ENCODE data around the gene MARCHF4.

The MARCHF4 gene

DNA sequence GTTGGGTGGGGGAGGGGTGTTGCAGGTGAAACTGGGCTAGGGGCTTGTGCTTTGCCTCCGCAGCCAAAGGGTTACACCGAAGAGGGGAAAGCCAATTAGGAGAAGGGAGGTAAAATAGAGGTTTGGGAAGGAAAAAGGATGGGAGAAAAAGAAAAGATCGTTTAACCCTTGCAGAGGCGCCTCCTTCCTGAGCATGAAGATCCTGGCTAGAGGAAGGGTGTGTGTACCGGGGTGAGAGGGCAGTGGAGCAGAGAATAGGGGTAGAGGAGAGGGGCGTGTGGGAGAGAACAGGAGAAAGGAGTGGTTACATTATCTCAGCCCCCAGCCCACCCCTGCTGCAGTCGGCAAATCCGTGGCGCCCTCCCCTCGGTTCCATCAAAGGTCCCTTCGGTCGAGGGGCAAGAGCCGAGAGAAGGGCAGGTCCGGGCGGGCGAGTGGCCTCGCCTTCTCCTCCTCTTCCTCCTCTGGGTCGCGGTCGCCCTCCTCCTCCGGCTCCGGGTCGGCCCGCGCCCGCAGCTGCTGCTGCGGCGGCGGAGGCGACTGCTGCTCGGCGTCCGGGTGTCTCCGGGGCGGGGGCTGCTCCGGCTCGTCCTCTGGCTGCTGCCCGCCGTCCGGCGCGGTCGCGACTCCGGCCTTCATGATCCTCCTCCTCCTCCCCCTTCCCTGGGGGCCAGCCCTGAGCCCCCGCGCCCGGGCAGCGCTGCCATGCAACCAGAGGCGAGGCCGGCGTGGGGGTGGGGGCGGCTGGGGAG is 1.1 kb downstream of the MARCHF4 start:
- Mint-ChIP-seq H3K36me3 (no peaks in the 10 kb centered on the region), H3K27ac (no peak overlapping the region), H3K27me3 (peaks cover 92% of the 10 kb centered on the region), H3K9me3 (peaks cover 5% of the 10 kb centered on the region), H3K4me3 (peak overlapping the region; percentile 32), H3K4me1 (peaks cover 14% of the 10 kb centered on the region)
- no peak for ATAC-seq

- H3K36me3 Mint-ChIP-seq = no peaks in the 10 kb centered on the region
- no peak overlapping the region for H3K27ac Mint-ChIP-seq
- peaks cover 5% of the 10 kb centered on the region for H3K9me3 Mint-ChIP-seq
- ATAC-seq = no peak
- H3K4me3 Mint-ChIP-seq = no peak overlapping the region
- peaks cover 92% of the 10 kb centered on the region for H3K27me3 Mint-ChIP-seq
- H3K4me1 Mint-ChIP-seq = peaks cover 14% of the 10 kb centered on the region
Measured at GRCh38 chr2:216369821-216370220, 2.5 kb downstream of the MARCHF4 start.

- peaks cover 84% of the 10 kb centered on the region for H3K27me3 Mint-ChIP-seq
- no peak overlapping the region for H3K27ac Mint-ChIP-seq
- H3K9me3 Mint-ChIP-seq = no peaks in the 10 kb centered on the region
- peaks cover 8% of the 10 kb centered on the region for H3K4me1 Mint-ChIP-seq
- ATAC-seq = no peak
- no peaks in the 10 kb centered on the region for H3K36me3 Mint-ChIP-seq
- H3K4me3 Mint-ChIP-seq = no peak overlapping the region
Measured at GRCh38 chr2:216366777-216367471, 5.4 kb downstream of the MARCHF4 start.

- no peak for ATAC-seq
- Mint-ChIP-seq H3K36me3 (no peaks in the 10 kb centered on the region), H3K4me3 (no peak overlapping the region), H3K27me3 (peaks cover 83% of the 10 kb centered on the region), H3K27ac (no peak overlapping the region), H3K9me3 (no peaks in the 10 kb centered on the region), H3K4me1 (peaks cover under 1% of the 10 kb centered on the region)
Measured at GRCh38 chr2:216365518-216365917, 6.8 kb downstream of the MARCHF4 start.

GRCh38 chr2:216363221-216363620 is 9.1 kb downstream of the MARCHF4 start:
- no peaks in the 10 kb centered on the region for H3K36me3 Mint-ChIP-seq

DNA sequence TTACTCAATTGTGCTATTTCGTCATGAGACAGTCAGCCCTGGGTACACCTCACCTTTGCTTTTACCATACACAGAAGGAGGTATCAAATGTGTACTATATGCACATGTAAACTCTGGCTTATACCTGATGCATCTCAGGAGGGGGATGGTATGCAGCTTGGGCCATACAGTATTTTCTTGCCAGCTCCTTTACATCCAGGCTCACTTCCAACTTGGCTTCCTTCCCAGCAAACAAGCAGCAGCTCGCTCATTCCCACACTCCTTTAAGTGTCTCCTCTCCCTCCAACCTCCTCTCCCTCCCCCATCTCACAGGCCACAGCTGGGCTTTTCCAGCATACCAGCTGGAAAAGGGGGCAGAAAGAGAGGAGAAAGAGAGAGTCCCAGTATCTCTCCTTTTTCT is 9.6 kb downstream of the MARCHF4 start:
- Mint-ChIP-seq H3K4me3 (no peak overlapping the region), H3K4me1 (no peaks in the 10 kb centered on the region), H3K36me3 (no peaks in the 10 kb centered on the region), H3K27ac (no peak overlapping the region), H3K27me3 (peaks cover 78% of the 10 kb centered on the region), H3K9me3 (no peaks in the 10 kb centered on the region)
- no peak for ATAC-seq

More at GRCh38 chr2:216363221-216363620, 9.1 kb downstream of the MARCHF4 start:
- H3K27me3 Mint-ChIP-seq = peaks cover 81% of the 10 kb centered on the region
- ATAC-seq = no peak
- no peaks in the 10 kb centered on the region for H3K4me1 Mint-ChIP-seq
- H3K9me3 Mint-ChIP-seq = no peaks in the 10 kb centered on the region
- no peak overlapping the region for H3K27ac Mint-ChIP-seq
- no peak overlapping the region for H3K4me3 Mint-ChIP-seq

GRCh38 chr2:216355711-216356110 is 16.6 kb downstream of the MARCHF4 start:
- no peaks in the 10 kb centered on the region for H3K4me1 Mint-ChIP-seq
- H3K9me3 Mint-ChIP-seq = no peaks in the 10 kb centered on the region
- no peak for ATAC-seq

GRCh38 chr2:216354306-216354705 is 18.0 kb downstream of the MARCHF4 start:
- Mint-ChIP-seq H3K27ac (no peak overlapping the region), H3K4me3 (no peak overlapping the region), H3K9me3 (peaks cover 3% of the 10 kb centered on the region), H3K4me1 (no peaks in the 10 kb centered on the region), H3K27me3 (peaks cover 25% of the 10 kb centered on the region), H3K36me3 (no peaks in the 10 kb centered on the region)
- ATAC-seq = no peak

More at GRCh38 chr2:216355711-216356110, 16.6 kb downstream of the MARCHF4 start:
- H3K36me3 Mint-ChIP-seq = no peaks in the 10 kb centered on the region
- peaks cover 39% of the 10 kb centered on the region for H3K27me3 Mint-ChIP-seq
- H3K4me3 Mint-ChIP-seq = no peak overlapping the region
- H3K27ac Mint-ChIP-seq = no peak overlapping the region

DNA sequence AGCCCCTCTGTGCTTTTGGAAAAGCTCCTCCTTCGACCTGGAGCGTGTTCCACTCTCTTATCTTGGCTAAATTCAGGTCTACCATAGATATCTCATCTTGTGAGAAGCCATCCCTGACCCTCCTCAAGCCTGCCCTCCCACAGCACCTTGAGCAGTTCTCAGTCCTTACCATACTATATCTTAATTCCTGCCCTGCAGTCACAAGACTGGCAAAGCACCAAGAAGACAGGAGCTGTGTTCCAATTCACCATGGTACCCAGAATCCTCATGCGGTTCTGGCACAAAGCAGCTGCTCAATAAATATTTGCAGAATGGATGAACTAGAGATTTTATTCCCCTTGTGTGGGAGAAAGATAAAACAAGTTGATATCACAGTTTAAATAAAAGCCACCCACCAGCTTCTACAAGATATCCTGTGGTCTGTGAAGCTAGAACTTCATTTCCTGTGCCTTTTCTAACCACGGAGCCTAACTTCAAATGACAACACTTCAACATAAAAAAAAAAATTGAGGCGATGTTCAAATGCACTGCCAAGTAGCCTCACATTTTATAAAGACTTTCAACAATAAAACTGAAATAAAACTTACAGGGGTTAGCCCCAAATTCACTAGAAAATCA is 19.5 kb downstream of the MARCHF4 start:
- no peak for ATAC-seq
- H3K36me3 Mint-ChIP-seq = no peaks in the 10 kb centered on the region
- no peaks in the 10 kb centered on the region for H3K4me1 Mint-ChIP-seq
- H3K27ac Mint-ChIP-seq = no peak overlapping the region
- peaks cover 3% of the 10 kb centered on the region for H3K9me3 Mint-ChIP-seq
- H3K4me3 Mint-ChIP-seq = no peak overlapping the region
- H3K27me3 Mint-ChIP-seq = peaks cover 18% of the 10 kb centered on the region

DNA sequence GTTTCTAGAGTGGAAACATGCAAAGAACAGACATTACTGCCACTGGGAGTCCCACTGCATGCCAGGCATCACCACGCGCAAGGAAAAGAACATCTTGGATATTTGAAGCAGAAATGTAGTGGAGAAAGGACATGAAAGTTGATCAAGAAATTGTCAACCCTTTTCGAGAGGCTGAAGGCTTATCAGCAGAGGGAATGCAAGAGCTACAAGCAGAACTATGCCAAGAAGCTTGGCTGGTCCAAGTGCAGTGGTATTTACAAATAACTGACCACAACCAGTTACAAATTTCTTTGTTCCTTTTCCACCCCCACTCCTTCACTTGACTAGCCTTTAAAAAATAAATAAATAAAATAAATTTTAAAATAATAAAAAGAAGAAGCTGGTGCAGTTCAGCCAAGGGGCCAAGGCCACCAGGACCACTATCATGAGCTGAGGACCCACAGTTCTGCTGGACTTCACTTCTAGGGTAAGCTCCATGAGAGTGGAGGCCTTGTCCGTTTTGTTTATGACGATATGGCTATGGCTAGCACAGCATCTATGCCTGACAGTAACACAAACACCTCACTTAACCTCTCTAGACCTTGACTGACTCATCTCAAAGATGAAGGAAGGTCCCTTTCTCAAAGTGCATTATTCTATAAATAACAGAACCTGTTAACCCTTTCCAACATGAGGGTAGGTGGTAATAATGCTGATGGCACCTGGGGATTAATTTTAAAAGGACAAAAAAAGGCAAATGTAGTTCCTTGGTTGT is 20.9 kb downstream of the MARCHF4 start:
- Mint-ChIP-seq H3K4me3 (no peak overlapping the region), H3K27ac (no peak overlapping the region), H3K27me3 (peaks cover 18% of the 10 kb centered on the region), H3K4me1 (no peaks in the 10 kb centered on the region), H3K36me3 (no peaks in the 10 kb centered on the region), H3K9me3 (peaks cover 3% of the 10 kb centered on the region)
- ATAC-seq = no peak

GRCh38 chr2:216350214-216350791 is 22.0 kb downstream of the MARCHF4 start:
- ATAC-seq = no peak
- Mint-ChIP-seq H3K27me3 (peaks cover 18% of the 10 kb centered on the region), H3K4me3 (no peak overlapping the region), H3K4me1 (no peaks in the 10 kb centered on the region), H3K36me3 (no peaks in the 10 kb centered on the region), H3K27ac (no peak overlapping the region), H3K9me3 (peaks cover 3% of the 10 kb centered on the region)

DNA sequence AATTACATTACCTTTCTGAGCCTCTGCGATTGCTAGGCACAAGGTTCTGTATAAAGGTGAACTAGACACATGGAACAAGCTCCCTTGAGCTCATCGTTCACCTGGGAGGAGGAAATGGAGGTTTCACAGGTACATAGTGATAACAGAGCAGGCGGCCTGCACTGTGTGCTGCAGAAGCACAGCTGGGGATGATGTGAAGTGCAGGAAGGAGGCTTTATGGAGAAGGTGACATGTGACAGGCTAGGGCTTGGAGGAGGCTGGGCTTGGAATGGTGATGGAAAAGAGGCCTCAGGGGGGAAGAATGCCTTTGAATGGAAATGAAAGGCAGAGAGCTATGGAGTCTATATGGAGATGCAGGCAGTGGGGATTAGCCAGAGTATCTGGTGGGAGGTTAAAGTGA is 22.9 kb downstream of the MARCHF4 start:
- Mint-ChIP-seq H3K4me3 (no peak overlapping the region), H3K4me1 (no peaks in the 10 kb centered on the region), H3K27me3 (peaks cover 17% of the 10 kb centered on the region), H3K36me3 (no peaks in the 10 kb centered on the region), H3K9me3 (peaks cover 3% of the 10 kb centered on the region), H3K27ac (no peak overlapping the region)
- no peak for ATAC-seq

GRCh38 chr2:216348756-216349308 is 23.5 kb downstream of the MARCHF4 start:
- ATAC-seq = no peak
- Mint-ChIP-seq H3K4me1 (no peaks in the 10 kb centered on the region), H3K36me3 (no peaks in the 10 kb centered on the region), H3K9me3 (peaks cover 3% of the 10 kb centered on the region), H3K27ac (no peak overlapping the region), H3K4me3 (no peak overlapping the region), H3K27me3 (peaks cover 20% of the 10 kb centered on the region)

DNA sequence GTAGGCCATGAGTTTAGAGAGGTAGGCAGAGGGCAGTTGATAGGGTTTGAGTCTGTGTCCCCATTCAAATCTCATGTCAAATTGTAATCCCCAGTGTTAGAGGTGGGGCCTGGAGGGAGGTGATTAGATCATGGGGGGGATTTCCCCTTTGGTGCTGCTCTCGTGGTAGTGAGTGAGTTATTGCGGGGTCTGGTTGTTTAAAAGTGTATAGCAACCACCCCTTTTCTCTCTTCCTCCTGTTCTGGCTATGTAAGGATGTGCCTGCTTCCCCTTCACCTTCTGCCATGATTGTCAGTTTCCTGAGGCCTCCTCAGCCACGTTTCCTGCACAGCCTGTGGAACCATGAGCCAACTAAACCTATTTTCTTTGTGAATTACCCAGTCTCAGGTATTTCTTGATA is 25.5 kb downstream of the MARCHF4 start:
- Mint-ChIP-seq H3K27me3 (peaks cover 17% of the 10 kb centered on the region), H3K4me3 (no peak overlapping the region), H3K36me3 (no peaks in the 10 kb centered on the region), H3K27ac (no peak overlapping the region), H3K4me1 (no peaks in the 10 kb centered on the region), H3K9me3 (peaks cover 3% of the 10 kb centered on the region)
- no peak for ATAC-seq

All from stimulated activated memory B cell treated with anti-CD40 and anti-IgM and Interleukin-4, amounts not matched to agents 10 μg/mL and 1 μg/mL and 100 μg/mL, for 72 hours (primary cell).